Right renal pelvis (tissue), 4 donors: ENCODE data around the gene ANKS4B. TPM values are rescaled to one million over a fixed set of nuclear protein-coding genes. Genes with fewer than 3 reads are reported as not detected.
"Not testable (repeated sequence)": the region's sequence is repeated elsewhere in the genome, so short reads cannot be mapped to it uniquely, and the experiment has no call there.

Experiments used
- DNase-seq, 4 donors: peaks; one replicate each; pipeline ENCODE4 v3.0.0-alpha.2; 2013; ENCODE audit warnings: low read depth in 4 of 4, low spot score in 3 of 4, missing footprints in 1 of 4
- polyA plus RNA-seq, 4 donors: library from polyadenylated mRNA; unstranded; fragments of 120-200 nt; gene quantifications; one replicate each; pipeline ENCODE4 v1.2.1, GENCODE V29; 2013; ENCODE audit not compliant: insufficient read length in 4 of 4

ANKS4B gene
- polyA plus RNA-seq, result 1 to 10 TPM; 4.2 to 5.8 (median 4.8) TPM

GRCh38 chr16:21233521-21234150 lies at the start of gene ANKS4B:
TSS of gene ANKS4B (plus strand) at chr16:21233699. CDS start at chr16:21233738, 39 bp downstream.
- DNase-seq, result no peak

- no peak for DNase-seq
Measured at GRCh38 chr16:21183995-21184394, 49.5 kb upstream of the ANKS4B start.

GRCh38 chr16:21184834-21185233 lies 48.7 kb upstream of the ANKS4B start:
- no peak for DNase-seq

- no peak for DNase-seq
Measured at GRCh38 chr16:21185659-21186325, 47.7 kb upstream of the ANKS4B start.

- no peak for DNase-seq
Measured at GRCh38 chr16:21186326-21186691, 47.2 kb upstream of the ANKS4B start.

- no peak for DNase-seq
Measured at GRCh38 chr16:21189311-21189710, 44.2 kb upstream of the ANKS4B start.

GRCh38 chr16:21190013-21190412 lies 43.5 kb upstream of the ANKS4B start:
- DNase-seq, result no peak

- no peak for DNase-seq
Measured at GRCh38 chr16:21190599-21190998, 42.9 kb upstream of the ANKS4B start.

GRCh38 chr16:21192991-21193390 lies 40.5 kb upstream of the ANKS4B start:
- DNase-seq, result no peak

GRCh38 chr16:21194771-21195301 lies 38.7 kb upstream of the ANKS4B start:
- DNase-seq, result no peak

GRCh38 chr16:21195330-21195729 lies 38.2 kb upstream of the ANKS4B start:
- not testable (repeated sequence) for DNase-seq

- DNase-seq, result no peak
Measured at GRCh38 chr16:21197112-21197511, 36.4 kb upstream of the ANKS4B start.

GRCh38 chr16:21197621-21198020 lies 35.9 kb upstream of the ANKS4B start:
- DNase-seq, result no peak

GRCh38 chr16:21199607-21200218 lies 33.8 kb upstream of the ANKS4B start:
- DNase-seq, result no peak

GRCh38 chr16:21203155-21203797 lies 30.2 kb upstream of the ANKS4B start:
- DNase-seq, result no peak

GRCh38 chr16:21205303-21205702 lies 28.2 kb upstream of the ANKS4B start:
- no peak for DNase-seq

GRCh38 chr16:21206550-21206949 lies 26.9 kb upstream of the ANKS4B start:
- no peak for DNase-seq

- DNase-seq, result no peak
Measured at GRCh38 chr16:21208446-21209230, 24.9 kb upstream of the ANKS4B start.

GRCh38 chr16:21211486-21211885 lies 22.0 kb upstream of the ANKS4B start, which contains the start of gene ZP2:
TSS of gene ZP2 (minus strand) at chr16:21211574. CDS start at chr16:21211547, 27 bp downstream.
- DNase-seq, result no peak

GRCh38 chr16:21214086-21214485 lies 19.4 kb upstream of the ANKS4B start:
- DNase-seq, result no peak
